HG02798 (cell line): ENCODE results near the gene GGN.
"Not testable (repeated sequence)": the region's sequence is repeated elsewhere in the genome, so short reads cannot be mapped to it uniquely, and the experiment has no call there.

ENCODE experiments used
- ATAC-seq: cut with Tn5 transposase; IDR thresholded peaks from one replicate; pipeline ENCODE4 v1.9.1; 2021; ENCODE audit warnings: mild to moderate bottlenecking; ENCODE audit not compliant: unreplicated experiment, poor library complexity

GGN gene

GRCh38 chr19:38370299-38370698, 17.5 kb downstream of the GGN start:
- ATAC-seq = no peak

DNA sequence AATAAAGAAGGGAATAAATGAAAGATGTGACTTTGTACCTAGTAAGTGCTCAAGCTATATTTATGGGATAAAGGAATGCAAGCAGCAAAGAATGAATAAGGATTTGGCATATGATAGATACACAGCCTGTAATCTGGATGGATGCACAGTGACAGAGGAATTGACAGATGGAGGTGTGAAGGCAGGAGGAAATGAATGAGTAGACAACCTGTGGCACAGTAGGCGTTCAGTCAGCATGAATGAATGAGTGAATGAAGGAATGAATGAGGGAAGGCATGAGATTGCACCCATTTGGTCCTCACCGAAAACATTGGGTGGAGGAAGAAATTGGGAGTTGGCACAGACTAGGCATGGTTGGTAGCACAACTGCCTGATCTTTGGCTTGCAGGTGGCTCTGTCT, 18.2 kb downstream of the GGN start:
- ATAC-seq = no peak

GRCh38 chr19:38367041-38367440, 20.8 kb downstream of the GGN start:
- ATAC-seq = no peak

DNA sequence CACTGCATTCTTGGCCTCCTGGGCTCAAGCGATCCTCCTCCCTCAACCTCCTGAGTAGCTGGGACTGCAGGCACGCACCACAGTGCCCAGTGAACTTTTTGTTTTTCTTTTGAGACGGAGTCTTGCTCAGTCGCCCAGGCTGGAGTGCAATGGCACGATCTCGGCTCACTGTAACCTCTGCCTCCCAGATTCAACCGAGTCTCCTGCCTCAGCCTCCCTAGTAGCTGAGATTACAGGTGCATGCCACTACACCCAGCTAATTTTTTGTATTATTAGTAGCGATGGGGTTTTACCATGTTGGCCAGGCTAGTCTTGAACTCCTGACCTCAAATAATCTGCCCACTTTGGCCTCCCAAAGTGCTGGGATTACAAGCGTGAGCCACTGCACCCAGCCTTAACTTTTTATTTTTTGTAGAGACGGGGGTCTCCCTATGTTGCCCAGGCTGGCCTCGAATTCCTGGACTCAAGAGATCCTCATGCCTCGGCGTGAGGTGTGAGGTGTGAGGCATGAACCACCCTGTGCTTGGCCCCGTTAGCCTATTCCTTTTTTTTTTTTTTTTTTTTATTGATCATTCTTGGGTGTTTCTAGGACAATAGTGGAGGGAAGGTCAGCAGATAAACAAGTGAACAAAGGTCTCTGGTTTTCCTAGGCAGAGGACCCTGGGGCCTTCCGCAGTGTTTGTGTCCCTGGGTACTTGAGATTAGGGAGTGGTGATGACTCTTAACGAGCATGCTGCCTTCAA, 24.7 kb downstream of the GGN start:
- ATAC-seq = not testable (repeated sequence)

DNA sequence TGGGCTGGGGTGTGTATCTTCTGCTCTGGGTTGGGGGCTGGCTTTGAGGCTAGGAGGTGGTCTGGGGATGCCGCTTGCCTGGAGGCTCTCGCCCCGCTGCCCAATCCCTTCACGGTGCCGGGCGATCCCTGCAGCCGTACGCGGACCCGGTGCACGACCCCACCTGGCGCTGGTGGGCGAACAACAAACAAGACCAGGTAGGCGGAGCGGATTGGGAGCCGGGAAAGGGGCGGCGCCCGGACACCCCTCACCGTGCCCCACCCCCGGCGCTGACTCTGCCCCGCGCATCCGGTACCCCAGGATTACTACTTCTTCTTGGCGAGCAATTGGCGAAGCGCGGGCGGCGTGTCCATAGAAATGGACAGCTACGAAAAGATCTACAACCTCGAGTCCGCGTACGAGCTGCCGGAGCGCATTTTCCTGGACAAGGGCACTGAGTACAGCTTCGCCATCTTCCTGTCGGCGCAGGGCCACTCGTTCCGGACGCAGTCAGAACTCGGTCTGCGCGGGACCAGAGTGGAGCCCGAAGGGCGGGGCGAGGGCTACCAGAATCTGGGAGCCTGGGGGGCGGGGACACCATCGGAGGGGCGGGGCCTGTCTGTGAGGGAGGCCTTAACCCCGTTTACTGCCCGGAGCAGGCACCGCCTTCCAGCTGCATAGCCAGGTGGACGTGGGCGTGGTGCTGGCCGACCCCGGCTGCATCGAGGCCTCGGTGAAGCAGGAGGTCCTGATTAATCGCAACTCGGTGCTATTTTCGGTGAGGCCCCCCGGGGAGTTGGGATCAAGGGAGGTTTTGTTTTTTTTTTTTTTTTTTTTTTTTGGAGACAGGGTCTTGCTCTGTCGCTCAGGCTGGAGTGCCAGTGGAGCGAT, 25.5 kb downstream of the GGN start:
- peak; percentile 27 for ATAC-seq

- no peak for ATAC-seq
These were observed 26.2 kb downstream of the GGN start for GRCh38 chr19:38361633-38362075.

DNA sequence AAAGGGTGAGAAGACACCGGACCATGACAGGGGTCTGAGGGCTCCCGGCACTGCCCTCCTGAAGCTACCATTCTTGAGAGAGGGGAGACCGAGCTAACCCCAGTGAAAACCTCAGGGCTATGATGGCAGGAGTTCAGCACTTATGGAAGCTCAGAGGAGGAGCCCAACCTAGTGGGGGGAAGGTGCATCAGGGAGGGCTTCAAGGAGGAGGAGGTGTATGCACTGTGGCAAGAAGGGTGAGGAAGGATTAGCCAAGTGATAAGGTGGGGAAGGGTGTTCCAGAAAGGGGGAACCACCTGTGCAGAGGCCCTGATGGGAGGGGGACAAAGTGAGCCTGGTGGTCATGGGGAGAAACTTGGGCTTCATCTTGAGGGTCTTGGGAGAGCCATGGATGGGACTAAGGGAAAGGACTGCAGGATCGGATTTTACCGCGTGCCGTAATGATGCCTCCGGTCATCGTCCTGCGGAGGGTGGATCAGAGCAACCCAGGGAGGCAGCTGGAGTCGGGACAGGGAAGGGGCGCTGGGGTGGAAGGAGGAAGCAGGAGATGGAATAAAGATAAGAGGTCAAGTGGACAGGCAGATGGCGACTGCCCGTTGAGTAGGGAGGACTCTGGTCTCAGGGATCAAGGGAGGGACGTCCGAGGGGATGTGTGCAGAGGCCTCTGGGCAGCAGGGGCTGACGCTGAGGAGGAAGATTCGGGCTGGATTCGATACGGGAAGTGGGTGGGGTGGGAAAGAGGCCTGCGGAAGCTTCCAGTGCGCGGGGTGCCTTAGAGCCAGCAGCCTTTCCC, 26.8 kb downstream of the GGN start:
- no peak for ATAC-seq

DNA sequence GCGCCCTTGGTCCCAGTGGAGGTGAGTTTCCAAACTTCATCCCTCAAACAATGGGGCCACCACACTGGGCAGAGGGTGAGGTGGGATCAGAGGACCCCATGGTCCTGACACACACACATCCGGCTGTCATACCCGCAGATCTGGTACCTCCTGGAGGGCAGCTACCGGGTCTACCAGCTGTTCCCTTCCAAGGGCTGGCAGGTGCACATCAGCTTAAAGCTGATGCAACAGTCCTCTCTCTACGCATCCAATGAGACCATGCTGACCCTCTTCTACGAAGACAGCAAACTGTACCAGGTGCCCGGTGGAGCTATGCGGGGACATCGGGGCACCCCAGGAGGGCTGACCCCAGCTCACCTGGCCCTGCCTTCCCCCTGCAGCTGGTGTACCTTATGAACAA, 27.5 kb downstream of the GGN start:
- ATAC-seq = no peak

- ATAC-seq = no peak
These were observed 28.4 kb downstream of the GGN start for GRCh38 chr19:38359242-38360021.

- no peak for ATAC-seq
These were observed 29.8 kb downstream of the GGN start for GRCh38 chr19:38358071-38358470.

DNA sequence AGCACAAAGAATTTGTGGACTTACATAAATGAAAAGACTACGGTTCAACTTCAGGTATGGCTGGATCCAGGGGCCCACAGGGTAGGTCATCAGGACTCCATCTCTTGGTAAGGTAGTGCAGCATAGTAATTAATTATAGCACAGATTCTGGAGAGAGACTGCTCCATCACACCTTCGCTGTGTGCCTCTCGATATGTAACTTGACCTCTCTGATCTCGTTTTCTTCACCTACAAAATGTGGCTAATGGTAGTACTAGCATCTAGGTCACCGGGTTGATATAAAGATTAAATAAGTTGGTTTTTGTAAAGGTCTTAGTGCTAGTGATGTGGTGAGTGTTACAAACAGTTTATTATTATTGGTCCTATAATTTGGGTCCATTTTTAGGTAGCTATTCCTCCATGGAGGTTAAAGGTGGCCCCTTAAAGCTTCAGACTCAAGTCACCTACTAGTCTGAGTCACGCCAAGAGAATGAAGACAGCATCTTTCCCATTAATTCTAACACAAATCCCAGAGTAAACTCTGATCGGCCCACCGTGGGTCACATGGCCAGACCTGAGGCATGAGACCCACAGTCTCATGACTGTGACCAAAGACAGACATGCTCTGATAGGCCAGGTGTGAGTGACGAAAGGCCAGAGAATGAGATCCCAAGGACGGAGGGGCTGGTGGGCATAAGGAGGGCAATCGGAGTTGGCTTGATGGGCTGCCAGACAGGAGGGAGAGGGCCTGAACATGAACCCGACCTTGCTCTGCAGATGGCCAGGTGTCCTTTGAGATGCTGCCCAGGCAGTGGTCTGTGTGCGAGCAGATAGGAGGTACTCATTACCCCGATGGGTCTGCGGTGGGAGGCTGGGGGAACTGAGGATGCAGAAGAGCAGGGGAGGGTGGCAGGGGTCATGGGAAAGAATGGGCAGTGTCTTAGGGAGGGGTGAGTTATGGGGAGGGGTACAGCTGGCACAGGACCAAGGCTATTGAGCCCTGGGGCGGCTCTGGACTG, 31.8 kb downstream of the GGN start:
- no peak for ATAC-seq

- no peak for ATAC-seq
These were observed 35.2 kb downstream of the GGN start for GRCh38 chr19:38352611-38353010.

DNA sequence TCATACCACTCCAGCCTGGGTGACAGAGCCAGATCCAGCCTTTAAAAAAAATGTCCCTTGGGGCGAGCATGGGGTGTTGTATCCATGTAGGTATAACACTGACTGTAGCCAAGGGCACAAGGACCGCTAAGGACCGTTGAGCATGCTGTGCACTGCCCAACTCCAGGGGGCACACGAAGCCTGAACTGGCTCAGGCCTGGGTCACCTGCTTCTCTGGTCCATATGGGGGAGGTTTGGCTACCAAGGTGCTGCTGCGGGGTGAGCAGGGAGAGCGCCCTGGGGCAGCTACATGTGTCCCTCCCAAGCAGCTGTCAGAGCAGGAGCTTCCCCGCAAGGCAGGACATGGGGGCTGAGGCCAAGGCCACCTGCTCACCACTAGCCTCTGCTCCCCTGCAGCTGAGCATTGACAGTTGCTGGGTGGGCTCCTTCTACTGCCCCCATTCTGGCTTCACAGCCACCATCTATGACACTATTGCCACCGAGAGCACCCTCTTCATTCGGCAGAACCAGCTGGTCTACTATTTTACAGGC, 35.9 kb downstream of the GGN start:
- no peak for ATAC-seq

DNA sequence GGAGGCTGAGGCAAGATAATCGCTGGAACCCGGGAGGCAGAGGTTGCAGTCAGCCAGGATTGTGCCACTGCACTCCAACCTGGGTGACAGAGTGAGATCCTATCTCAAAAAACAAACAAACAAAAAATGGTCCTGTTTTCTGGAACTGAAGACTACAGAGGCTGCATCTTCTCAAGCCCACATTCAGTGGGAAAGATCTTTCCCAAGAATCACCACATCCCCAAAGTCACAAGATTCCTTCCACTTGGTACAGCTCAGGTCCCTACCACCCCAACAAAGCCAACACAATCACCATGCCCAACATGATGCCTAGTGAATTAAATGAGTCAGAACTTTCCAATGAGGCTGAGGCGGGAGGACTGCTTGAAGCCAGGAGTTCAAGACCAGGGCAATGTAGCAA, 37.0 kb downstream of the GGN start:
- ATAC-seq = no peak

GRCh38 chr19:38346837-38347236, 41.0 kb downstream of the GGN start:
- ATAC-seq = no peak

- ATAC-seq = no peak
These were observed 46.9 kb downstream of the GGN start for GRCh38 chr19:38340927-38341326.

- ATAC-seq = not testable (repeated sequence)
These were observed 48.8 kb downstream of the GGN start for GRCh38 chr19:38339011-38339410.

GRCh38 chr19:38337360-38337653, 50.5 kb downstream of the GGN start:
- ATAC-seq = no peak
